Measurements from ENCODE around the gene ZNF354C. TPM values are rescaled to one million over a fixed set of nuclear protein-coding genes. Genes with fewer than 3 reads are reported as not detected.

ZNF354C gene
- total and polyA plus RNA-seq, 2 of the 8 experiments (the other 6 are each of a cell fraction or from before 2014, with no cell fraction given): 0.85 to 2.3 TPM

DNA sequence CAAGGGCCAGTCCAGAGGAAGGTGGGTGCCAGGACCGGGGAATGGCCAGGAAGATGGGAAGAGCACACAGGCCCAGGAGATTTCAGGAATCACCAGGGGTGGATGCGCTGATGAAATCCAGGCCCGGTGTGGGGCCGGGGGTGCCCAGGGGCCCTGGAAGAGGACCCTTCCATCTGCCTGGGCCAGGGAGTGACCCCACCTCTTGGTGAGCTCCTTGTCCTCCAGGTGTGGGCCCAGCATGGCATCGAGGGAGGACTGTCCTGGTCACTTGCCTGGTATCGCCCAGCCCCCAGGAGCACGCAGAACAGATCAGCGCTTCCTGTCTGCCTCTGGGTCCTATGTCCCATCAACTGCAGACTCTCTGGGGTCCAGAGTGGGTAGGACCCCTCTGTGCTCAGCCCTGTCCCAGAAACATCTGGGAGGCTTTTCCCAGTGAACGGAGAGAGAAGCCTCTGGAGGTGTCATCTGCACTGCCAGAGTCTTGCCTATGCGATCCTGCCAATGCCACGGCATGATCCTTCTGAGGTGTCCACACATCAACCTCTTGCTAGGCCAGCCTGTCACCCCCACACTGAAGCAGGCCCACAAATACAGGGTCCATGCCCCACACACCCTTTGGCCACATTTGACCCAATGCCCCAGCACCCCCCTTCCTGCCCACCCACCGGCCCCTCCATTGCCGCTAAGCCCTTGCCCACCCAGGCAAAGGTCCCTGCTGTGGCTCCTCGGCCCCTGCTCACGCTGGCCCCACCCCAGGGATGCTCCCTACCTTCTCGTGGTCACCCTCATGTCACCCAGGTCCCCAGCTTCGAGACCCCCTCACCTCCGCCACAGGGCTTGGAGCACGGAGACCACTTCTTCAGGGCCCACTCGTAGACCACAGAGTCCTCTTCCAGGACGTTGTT lies 67.2 kb downstream of the ZNF354C start:
- Histone ChIP-seq H3K36me3 (ENCODE audit: control insufficient read depth in 2 of 4, insufficient read depth in 4 of 4, low read length in 3 of 4) (no peaks in the 10 kb centered on the region), H3K56ac (replicated peaks; ENCODE audit: insufficient read length, low read depth, low read length) (no peak overlapping the region), H3K14ac (ENCODE audit: insufficient read length) (no peak overlapping the region), H2BK12ac (ENCODE audit: low read depth, low read length) (no peak overlapping the region), H3K9ac (replicated peaks in 1 of 4; ENCODE audit: extremely low read depth in 1 of 4, low read depth in 3 of 4, low read length in 3 of 4) (no peak overlapping the region), H3K9me3 (ENCODE audit: insufficient read depth in 2 of 2, low read depth in 1 of 2, low read length in 1 of 2) (peaks cover 20 to 61% of the 10 kb centered on the region in 2 experiments; a peak in 3 of 4 replicates), H4K91ac (replicated peaks; ENCODE audit: insufficient read length, low read length) (no peak overlapping the region), H3K4ac (replicated peaks; ENCODE audit: insufficient read length, low read depth, low read length) (no peak overlapping the region), H3K79me1 (ENCODE audit: low read depth, low read length) (no peaks in the 10 kb centered on the region), H2AK5ac (ENCODE audit: low read depth, low read length) (no peak overlapping the region), H3K4me3 (ENCODE audit: extremely low read depth in 1 of 4, insufficient read depth in 2 of 4, low read depth in 3 of 4, low read length in 4 of 4) (no peak overlapping the region), H3K79me2 (ENCODE audit: control insufficient read depth in 1 of 2, insufficient read depth in 2 of 2, low read length in 2 of 2) (no peaks in the 10 kb centered on the region), H4K5ac (ENCODE audit: insufficient read length, low read depth, low read length) (no peak overlapping the region), H4K20me1 (replicated peaks in 1 of 2; ENCODE audit: control insufficient read depth in 1 of 2, insufficient read depth in 2 of 2, low read length in 2 of 2) (no peaks in the 10 kb centered on the region), H3K23ac (ENCODE audit: insufficient read length) (no peak overlapping the region), H3K4me1 (replicated peaks in 1 of 4; ENCODE audit: control insufficient read depth in 3 of 4, insufficient read depth in 4 of 4, low read length in 3 of 4) (no peaks in the 10 kb centered on the region), H2BK20ac (ENCODE audit: low read length) (no peak overlapping the region), H3K23me2 (ENCODE audit: low read depth, low read length) (no peaks in the 10 kb centered on the region), H2BK120ac (replicated peaks; ENCODE audit: low read depth, low read length) (no peak overlapping the region), H2BK5ac (ENCODE audit: low read depth, low read length) (no peak overlapping the region), H4K8ac (ENCODE audit: extremely low read depth, insufficient read depth, low read length) (no peak overlapping the region), H3K27me3 (replicated peaks in 1 of 4; ENCODE audit: control insufficient read depth in 3 of 4, extremely low read depth in 1 of 4, insufficient read depth in 3 of 4, low read length in 3 of 4) (no peaks in the 10 kb centered on the region), H3K18ac (ENCODE audit: extremely low read depth, low read length) (no peak overlapping the region), H3K4me2 (ENCODE audit: insufficient read depth in 1 of 2, low read depth in 2 of 2, low read length in 2 of 2) (no peak overlapping the region), H3K27ac (ENCODE audit: low read depth, low read length) (no peak overlapping the region), H2AFZ (ENCODE audit: low read length) (no peak overlapping the region), H2BK15ac (ENCODE audit: low read length) (no peak overlapping the region)
- TF ChIP-seq CEBPB (IDR thresholded peaks at IDR 0.05; ENCODE audit: low read depth, low read length) (no peak), SRF (IDR thresholded peaks at IDR 0.05; ENCODE audit: low read depth, low read length) (no peak), RBBP5 (IDR thresholded peaks at IDR 0.05; ENCODE audit: borderline replicate concordance, low read depth, low read length) (no peak), POLR2AphosphoS5 (IDR thresholded peaks at IDR 0.05; ENCODE audit: low read depth, low read length) (no peak), PHF8 (conservative IDR thresholded peaks at IDR 0.05; ENCODE audit: low read depth, low read length) (no peak)
- TF ChIP-seq, protein P1, sequence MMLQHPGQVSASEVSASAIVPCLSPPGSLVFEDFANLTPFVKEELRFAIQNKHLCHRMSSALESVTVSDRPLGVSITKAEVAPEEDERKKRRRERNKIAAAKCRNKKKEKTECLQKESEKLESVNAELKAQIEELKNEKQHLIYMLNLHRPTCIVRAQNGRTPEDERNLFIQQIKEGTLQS (IDR thresholded peaks at IDR 0.05; ENCODE audit: insufficient read depth, low read depth, low read length): no peak
- 94% methylated on average over 16 of the region's 21 CpGs; no CpG with 5 or more reads in 1 of the 2 experiments for WGBS, 2 experiments (ENCODE audit: extremely low coverage in 1 of 2, insufficient coverage in 1 of 2, insufficient read length in 1 of 2, insufficient replicate concordance in 2 of 2, low coverage in 1 of 2, low lambda C conversion rate in 2 of 2, missing lambda C conversion rate in 1 of 2)
- DNase-seq (ENCODE audit: low read depth in 1 of 2, low spot score in 2 of 2) (no peak), FAIRE-seq (no peak)
- CTCF ChIA-PET (ENCODE audit: partially characterized antibody): no interaction called here
- POLR2A ChIA-PET (ENCODE audit: partially characterized antibody): no interaction called here
